Measurements from ENCODE around the gene SHROOM3.
A peak's percentile ranks its signal among the peaks of the same experiment; 100 is the strongest.
"Not testable (repeated sequence)": the region's sequence is repeated elsewhere in the genome, so short reads cannot be mapped to it uniquely, and the experiment has no call there.

SHROOM3 gene

DNA sequence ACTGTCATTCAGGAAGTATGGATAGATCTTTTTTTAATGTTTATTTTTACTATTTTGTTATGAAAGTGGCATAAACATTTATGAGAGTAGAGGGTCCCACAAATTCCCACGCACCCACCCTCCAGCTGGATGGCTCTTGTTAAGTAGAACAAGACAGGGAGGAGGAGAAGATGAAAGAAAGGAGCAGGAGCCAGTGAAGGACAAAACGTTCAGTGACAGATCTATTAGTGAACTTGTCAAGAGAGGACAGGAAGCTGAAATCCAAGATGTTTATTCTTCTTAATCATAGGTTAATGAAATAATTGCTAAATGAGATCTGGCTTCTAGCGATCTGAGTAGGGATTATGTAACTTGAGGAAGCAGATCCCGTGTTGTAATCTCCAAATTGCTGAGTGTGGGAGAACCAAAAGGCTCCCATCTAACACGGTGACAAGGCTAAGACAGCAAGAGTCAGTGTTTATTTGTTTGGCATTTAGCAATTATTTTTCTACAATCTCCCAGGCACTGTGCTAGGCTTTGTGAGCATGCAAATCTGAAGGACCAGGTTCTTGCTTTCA, 162.5 kb downstream of the SHROOM3 start:
- DNase-seq, result no peak

DNA sequence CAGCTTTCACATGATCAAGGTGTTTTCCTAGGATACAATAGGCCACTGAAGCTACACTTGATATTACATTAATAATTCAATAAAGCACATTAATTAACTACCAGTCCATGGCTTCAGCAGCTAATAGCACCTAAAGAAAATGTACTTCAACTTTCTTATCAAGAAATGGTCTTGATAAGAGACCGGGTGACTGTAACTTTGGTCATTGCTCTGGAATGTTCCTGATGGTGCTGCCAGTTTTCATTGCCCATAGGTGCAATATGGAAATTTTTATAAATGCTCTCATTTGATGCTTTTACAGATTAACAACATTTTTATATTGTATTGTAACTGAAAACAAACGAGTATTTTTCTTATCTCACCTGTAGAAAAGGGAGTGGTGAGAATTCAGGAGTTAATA, 165.4 kb downstream of the SHROOM3 start:
- DNase-seq, result no peak

DNA sequence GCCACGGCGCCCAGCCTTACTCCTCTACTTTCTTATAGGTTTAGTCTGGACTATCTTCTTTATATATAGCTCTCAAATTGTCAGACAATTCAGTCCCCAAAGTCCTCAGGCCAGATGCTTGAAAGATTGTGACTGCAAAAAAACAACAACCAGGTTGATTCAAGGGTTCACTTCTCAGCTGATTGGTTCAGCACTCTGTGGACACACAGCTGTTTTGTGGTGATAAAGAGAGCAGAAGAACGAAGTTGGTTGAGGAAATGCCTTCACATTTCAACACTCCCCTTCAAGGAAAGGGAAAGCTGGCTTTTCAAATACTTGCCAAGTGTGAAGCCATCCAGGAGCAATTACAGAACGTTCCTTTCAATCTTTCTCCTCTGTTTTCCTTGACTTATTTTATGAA, 166.8 kb downstream of the SHROOM3 start:
- DNase-seq, result no peak

DNA sequence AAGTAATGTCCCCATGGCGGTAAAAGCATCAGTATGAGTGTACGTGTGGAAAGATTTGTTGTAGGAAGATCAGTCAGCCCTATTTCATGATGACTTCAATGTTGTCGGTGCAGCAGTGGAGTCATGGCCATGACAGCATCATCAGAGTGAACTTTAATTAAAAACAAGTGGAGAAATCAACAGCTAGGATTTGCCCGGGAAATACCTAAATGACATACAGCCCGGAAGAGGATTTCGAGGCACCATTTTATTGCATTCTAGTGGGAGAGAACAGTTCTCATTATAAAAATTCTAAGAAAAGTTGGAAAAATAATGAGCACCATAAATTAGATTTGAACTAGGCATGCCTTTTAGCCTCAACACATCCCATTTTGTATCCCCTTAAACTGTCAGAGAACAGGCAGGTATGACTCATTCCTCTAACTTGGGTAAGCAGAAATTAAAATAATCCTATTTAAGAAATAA, 170.1 kb downstream of the SHROOM3 start:
- DNase-seq, result no peak

DNA sequence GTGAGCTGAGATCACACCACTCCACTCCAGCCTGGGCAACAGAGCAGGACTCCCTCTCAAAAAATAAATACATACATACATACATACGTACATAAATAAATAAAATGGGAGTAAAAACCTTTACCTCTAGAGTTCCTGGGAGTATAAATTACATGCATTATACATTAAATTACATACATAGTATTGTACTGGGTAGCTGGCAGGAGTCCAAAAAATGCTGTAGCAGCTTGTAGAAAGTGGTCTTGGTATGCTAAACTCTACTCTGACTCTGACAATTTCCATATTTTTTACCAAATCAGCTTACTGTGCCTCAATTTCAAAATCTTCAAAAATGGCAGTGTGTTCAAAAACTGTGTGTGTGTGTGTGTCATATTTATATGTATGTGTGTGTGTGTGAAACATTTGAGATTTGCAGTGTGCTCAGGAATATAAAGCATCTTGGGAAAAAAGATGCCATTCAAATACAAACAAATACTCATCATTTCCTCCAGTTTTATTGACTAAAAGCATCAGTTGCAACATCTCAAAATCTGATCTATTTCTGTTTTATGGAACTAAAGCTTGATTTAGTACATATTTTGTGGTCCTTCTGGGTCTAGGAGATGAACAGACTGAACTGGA, 171.7 kb downstream of the SHROOM3 start:
- DNase-seq, result no peak

DNA sequence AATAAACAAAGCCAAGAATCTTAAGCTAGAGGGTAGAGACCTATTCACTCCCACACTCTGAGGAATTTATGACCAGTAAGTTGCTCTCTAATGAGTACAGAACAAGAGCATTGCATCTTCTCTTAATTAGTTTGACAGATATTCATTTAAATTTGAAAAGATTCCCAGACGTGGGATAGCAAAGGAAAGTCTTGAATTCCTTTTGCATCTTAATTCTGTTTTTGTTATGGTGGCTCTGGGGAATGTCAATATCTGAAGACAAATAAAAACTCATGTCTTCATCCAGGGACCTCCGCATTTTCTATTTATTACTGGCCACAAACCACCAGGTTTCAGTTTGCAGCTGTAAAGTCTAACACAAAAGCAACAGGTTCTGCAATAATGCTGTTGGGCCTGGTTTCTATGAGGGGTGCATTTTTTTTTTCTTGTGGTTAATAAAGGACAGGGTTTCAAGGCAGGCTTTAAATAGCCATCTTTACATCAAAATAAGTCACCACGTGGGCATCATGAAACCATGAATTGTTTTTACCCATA, 172.3 kb downstream of the SHROOM3 start:
- no peak for DNase-seq

DNA sequence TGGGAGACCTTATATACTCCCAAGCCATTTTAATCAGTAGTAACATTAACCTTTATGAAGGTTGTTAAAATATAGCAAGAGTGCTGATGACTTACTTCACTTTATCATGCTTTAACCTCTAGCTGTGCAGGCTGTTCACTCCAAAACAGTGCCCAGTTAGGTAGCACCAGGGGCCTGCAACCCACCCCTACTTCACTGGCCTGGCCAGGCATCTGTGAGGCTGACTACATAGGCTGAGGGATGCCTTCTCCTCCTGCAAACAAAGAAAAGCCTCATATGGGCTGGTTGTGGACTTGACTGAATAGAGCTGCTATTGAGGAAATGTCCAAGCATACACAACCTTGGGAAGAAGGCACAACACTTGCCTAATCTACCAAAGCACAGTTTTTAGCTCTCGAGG, 172.8 kb downstream of the SHROOM3 start:
- no peak for DNase-seq

DNA sequence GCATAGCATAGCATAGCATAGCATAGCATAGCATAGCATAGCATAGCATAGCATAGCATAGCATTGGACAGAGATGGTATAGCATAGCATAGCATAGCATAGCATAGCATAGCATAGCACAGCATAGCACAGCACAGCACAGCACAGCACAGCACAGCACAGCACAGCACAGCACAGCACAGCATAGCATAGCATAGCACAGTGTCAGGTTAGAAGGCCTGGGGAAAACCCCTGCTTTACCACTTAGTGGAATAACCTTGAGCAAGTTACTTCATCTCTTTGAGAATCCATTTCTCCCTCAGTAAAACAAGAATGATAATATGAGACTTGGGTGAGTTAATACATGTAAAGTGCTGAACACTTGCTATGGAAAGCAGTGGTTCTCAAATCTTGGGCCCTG, 173.5 kb downstream of the SHROOM3 start:
- DNase-seq, result not testable (repeated sequence)

DNA sequence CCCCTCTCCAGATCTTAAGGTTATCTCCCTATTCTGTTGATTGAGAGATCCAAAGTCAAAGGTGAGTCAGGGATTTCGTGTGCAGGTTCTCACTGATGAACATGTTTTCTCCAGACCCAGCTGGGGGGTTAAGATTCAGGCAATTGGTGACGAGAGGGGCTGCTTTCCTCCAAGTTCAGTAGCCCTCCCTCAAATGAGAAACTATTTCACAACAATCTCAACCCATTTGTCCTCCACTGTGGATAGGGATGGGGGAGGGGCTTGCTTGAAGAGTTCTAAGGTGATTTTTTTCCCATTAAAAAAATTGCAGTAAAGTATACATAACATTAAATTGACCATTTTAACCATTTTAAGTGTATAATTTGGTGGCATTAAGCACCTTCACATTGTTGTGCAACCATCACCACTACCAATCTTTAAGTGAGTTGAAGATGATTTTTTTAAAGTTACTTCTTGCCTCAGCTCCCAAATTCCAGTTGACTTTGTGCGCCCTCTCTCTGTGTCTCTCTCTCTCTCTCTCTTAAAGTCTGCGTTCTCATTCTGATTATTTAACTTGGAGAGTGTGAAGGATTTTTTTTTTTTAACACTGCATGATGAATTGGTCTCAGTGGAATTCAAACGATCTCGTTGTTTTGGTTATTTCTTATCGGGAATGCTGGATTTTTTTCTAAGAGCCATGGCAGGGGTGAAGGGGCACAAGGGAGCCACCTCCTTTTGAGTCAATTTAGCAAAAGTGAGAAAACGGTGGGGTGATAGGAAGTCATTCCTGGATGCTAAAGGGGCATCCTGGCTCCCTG, 175.9 kb downstream of the SHROOM3 start:
- DNase-seq, result no peak

DNA sequence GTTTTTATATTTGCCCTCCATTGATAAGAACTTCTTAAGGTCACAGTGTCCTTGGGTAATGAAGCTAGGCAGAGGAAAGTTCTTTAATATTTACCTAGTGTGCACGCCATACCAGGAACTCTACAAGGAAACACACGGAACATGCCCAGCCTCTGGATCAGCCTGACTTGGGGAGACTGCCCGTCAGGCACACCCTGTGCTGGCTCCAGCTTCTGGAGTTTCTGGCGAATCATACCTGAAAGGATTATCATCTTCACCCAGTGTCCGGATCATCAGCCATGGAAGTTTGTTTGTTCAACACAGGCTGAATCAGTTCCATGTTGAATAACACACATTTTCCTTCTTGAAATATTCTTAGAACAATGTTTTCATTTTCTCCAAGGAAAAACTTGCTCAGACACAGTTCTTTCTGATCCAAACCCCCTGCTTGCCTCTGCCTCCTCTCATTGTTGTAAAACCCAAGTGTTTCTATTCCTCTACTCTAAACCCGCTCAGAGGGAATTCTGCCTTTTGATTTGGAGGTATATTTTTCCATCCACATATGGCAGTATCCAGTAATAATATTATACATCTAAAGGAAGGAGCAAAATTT, 176.7 kb downstream of the SHROOM3 start:
- no peak for DNase-seq

DNA sequence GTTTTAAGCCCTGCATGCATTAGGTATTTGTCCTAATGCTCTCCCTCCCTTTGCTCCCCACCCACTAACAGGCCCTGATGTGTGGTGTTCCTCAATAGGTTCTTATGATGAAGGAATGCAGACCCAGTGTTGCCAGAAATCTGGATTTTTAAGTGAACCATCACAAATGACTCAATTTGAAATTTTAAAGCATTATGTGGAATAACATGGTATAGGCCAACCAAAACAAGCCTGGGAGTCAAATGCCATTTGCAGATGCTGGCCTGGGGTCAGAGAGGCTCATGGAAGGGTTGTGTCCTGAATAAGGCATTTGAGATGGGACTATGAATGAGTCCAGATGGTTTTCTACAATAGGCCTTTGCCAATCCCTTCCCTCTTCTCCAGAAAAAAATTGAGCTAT, 179.6 kb downstream of the SHROOM3 start:
- no peak for DNase-seq

DNA sequence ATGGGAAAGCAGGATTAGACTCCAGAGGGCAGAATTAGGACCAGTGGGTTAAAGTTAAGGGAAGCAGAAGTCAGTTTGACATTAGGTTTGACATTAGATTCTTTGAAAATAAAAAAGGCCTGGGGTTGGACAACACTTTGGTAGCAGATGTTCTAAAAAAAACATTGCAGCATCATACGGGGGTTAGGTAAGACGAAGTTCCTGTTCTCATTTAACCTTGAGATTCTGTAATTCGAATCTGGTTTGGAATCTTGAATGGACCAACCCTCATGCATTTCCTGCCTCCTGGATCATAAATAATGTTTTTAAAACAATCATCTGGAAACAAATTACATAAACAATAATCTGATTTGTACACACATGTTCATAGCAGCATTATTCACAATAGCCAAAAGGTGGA, 181.0 kb downstream of the SHROOM3 start:
- no peak for DNase-seq

DNA sequence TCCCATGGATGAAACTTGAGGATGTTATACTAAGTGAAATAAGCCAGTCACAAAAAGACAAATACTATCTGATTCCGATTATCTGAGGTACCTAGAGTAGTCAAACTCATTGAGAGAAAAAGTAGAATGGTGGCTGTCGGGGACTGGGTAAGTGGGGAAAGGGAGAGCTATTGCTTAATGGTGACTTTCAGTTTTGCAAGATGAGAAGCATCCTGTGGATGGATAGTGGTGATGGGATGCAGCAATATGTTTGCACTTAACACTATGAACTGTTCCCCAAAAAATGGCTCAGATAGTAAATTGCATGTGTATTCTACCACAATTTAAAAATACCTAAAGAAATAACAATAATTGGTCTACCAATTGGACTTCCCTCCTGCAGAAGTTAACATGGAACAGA, 181.5 kb downstream of the SHROOM3 start:
- no peak for DNase-seq

DNA sequence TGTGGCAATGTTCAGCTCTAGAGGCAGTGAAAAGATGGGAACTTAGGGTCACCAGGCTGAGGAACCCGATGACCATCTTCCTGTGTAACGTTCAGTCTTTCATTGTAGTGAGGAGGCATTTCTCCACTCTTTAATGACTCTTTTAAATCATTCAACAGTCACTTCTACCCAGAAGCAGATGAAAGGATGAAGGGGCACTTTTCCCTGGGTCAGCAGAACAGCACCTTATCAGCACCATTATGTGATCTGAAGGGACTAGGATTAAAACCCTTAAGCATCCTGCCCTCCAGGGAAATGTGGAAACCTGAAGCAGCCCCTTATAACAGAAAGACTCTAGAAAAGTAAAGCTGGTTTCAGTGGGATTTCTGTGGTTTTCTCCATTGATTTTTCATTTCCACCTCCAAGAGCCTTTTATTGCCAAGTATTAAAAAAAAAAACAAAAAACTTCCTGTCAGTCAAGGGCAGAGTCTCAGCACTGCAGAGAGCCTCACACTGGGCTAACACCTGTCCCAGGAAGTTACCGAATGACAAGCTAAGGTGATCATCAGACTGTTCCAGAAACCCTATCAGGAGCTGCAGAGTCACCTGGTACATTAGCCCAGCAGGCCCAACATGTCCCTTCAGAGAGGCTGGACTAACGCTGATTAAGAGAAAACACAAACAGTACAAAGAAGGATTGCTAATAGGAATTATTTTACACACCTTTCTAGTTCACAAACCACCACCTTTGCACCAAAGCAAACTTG, 185.9 kb downstream of the SHROOM3 start:
- DNase-seq, result peak; percentile 40 to 88

DNA sequence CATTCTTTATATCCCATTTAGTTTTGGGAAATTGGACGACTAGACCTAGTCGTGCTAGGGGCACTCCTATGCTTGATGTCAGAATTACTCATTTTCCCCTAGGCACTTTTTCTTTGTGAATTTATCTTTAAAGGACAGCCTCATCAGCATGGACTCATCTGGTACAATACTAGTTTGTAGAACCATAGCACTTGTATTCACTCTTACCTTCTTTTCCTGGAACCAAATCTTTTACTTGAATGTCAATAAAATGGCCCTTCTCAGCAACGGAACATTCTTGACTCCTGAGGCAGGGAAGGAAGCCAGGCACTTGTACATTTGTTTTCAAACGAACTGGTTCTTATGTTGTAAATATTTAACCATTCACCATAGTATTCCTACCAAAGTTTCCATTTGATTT, 187.1 kb downstream of the SHROOM3 start:
- DNase-seq, result no peak

DNA sequence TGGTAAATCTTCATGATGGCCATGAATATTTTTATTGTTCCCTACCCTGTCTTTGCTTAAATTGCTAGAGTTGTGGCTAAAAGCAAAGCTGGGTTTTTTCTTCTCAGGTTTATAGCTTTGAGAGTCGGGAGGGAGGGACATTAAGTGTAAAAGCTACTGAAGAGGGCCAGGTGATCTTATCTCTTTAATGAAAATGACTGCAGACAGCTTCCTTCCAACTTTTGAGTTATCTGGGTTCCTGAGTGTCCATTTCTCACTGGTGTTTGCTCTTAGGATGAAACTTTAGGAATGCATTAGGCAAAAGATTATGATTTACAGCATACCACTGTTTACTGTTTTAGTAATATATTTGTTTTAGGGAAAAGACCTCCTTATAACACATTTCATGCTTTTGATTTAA, 187.7 kb downstream of the SHROOM3 start:
- no peak for DNase-seq

DNA sequence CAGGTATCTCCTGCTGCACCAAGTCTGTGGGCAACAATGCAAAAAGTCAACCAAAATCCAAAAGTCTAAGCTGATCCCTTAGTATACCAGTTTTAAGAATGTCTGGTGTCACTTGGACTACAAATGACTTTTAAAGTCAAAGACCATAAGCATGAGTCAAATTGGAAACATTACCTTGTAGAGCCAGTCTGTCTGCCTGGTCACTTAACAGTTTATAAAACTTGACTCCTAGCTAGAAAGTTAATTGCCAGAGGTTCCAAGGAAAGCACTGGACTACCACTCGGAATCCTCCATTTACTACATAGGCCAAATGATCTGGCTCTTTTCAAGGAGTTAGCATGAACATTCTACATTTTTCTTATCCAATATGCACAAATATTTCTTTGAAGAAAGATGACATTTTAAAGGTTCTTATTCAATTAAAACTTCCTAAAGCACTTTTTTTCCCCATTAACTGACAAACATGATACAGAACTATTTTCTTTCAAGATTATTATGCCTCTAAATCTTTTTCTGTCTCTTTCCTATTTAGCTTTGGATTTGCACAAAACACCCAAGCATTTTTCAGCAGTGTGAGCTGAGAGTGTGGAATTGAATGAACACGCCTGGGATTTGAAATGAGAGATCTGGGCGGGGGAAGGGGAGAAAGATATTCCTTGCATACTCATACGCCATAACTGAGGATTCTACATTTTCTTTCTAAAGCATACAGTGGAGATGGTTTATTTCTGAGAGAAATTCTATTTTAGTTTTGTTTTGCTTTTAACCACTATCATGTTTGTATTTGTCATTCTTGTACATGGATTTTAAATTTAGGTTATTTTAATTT, 188.4 kb downstream of the SHROOM3 start:
- no peak for DNase-seq

DNA sequence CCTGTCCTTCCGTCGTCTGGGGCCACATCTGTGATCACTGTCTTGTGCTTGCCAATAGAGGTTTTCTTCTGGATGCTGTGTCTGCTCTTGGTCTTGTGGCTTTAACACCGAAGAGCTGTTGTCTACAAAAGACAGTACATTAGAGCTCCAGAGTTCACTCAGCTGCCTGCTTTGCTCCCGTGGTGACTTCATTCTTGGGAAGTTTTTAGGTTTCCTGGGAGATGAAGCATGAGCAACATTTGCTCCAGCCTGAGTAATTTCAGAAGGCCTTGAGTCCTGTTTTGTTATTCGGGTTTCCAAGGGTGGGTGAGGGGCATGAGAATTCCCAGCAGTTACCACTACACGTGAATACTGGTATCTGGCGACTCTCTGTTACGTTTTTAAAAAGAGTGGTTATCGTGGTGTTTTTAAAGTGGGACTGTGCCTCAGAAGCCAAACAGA, 189.2 kb downstream of the SHROOM3 start:
- no peak for DNase-seq

DNA sequence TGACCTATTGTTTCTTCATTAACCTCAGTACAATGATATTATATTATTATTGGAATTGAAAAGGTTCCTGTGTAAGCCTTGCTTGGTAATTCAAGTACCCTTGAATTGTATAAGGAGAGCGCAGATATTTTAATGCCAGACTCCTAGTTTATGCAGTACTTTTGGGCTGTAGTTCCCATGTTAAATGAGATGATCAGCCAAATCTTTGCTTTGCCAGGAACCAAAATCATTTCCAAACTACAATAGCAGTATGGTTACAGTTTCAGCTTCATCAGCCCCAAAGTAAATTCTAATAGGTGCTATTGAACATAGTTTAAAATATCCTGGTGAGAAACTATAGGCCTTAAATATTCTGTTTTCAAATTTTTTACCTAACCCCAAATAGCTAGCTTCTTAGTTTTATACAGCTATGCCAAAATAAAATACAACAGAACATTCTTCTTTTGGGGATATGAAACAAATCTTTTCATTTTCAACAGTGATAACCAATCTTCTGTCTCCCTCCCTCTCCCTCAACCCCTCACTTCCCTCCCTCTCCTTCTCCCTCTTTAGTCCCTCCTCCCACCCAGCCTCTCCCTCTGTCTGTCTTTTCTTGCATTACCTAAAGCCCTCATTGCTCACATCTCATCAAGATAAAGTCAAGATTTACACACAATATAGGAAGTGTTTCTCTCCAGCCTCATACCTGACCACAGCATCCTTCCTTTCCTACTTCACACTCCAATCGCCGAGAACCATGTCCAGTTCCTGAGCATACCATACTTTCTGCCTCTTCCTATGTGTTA, 190.1 kb downstream of the SHROOM3 start:
- no peak for DNase-seq

DNA sequence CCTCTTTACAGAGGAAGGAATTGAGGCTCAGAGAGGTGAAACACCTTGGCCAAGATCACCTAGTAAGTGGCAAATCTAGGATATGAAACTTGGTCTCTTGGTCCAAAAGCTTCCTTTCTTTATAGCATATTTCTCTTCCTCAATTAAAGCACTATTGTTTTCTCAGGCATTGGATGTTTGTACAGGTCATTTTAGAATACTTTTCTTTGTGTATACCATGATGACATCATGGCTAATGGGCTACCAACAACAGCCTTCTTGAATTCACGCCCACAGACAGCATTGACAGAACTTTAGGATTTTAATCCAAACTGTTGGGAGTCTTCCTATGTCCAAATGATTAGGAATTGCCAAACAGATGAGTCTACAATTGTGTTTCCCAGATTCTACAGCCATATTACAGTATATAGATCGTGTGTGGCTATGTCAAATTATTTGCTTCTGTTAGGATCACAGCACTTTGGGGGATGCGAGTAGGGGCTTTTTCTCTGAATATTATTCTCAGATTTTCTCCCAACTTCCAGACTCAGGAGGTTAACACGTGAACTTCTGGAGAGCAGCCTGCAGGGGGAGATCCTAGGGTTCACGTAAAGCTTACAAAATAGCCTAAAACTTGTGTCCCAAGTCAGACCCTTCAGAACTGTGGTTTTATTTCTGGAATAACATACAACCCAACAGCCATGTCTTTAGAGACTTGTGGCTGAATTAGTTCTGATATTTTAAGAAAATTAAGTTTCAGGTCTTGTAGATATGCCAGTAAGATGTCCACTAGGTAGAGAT, 191.8 kb downstream of the SHROOM3 start:
- DNase-seq, result no peak

All from cerebellar nuclear complex (tissue), 1 donor.